ENCODE results near the gene MEGF11.
"Not testable (repeated sequence)": the region's sequence is repeated elsewhere in the genome, so short reads cannot be mapped to it uniquely, and the experiment has no call there.

MEGF11 gene

DNA sequence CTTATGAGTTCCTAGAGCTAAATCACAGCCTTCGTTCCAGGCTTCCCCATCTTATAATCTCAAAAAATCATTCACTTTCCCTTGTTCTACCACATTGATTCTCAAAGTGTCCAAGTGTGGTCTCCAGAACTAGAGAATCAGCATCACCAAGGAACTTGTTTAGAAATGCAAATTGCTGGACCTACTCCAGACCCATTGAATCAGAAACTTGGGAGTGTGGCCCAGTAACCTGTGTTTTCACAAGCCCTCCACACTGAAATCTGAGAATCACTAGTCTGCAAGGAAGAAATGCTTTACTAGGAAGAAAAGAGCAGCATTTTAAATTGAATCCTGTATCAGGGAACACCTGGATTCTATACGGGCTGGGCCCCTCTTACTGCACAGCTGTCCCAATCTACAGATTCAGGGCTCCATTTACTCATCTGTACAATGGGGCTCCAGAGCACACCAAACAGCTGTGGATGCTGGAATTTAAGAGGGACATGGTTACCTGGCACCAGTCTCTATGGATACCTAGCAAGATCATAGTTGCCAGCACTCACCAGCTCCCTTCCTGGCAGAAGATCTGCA, 3.9 kb downstream of the MEGF11 start:
- no peak for ATAC-seq

DNA sequence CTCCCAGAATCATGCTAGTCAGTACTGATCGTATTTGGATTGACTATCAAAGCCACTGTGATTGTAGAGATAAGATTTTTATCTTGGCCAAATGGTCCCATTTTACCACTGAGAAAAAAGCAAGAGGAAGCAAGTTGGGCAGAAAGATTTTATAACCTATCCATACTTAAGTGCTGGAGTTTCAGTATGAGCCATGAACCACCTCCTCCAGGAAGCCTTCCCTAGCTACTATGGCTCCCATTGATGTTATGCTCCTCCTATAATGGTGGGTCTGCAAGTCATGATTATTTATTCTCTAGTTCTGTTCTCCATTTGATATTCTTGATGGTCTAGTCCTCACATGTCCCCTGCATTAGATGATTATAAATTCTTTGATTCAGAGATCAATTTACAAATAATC, 6.6 kb downstream of the MEGF11 start:
- no peak for ATAC-seq
- no peak for TF ChIP-seq SNAI2 (CRISPR knock-in tag; IDR thresholded peaks at IDR 0.05)
- TF ChIP-seq, protein P1, sequence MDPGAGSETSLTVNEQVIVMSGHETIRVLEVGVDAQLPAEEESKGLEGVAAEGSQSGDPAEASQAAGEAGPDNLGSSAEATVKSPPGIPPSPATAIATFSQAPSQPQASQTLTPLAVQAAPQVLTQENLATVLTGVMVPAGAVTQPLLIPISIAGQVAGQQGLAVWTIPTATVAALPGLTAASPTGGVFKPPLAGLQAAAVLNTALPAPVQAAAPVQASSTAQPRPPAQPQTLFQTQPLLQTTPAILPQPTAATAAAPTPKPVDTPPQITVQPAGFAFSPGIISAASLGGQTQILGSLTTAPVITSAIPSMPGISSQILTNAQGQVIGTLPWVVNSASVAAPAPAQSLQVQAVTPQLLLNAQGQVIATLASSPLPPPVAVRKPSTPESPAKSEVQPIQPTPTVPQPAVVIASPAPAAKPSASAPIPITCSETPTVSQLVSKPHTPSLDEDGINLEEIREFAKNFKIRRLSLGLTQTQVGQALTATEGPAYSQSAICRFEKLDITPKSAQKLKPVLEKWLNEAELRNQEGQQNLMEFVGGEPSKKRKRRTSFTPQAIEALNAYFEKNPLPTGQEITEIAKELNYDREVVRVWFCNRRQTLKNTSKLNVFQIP (CRISPR knock-in tag; IDR thresholded peaks at IDR 0.05; ENCODE audit: borderline replicate concordance, low read depth) = no peak
- no peak for TF ChIP-seq CSDC2 (CRISPR knock-in tag; IDR thresholded peaks at IDR 0.05)
- TF ChIP-seq, protein P2, sequence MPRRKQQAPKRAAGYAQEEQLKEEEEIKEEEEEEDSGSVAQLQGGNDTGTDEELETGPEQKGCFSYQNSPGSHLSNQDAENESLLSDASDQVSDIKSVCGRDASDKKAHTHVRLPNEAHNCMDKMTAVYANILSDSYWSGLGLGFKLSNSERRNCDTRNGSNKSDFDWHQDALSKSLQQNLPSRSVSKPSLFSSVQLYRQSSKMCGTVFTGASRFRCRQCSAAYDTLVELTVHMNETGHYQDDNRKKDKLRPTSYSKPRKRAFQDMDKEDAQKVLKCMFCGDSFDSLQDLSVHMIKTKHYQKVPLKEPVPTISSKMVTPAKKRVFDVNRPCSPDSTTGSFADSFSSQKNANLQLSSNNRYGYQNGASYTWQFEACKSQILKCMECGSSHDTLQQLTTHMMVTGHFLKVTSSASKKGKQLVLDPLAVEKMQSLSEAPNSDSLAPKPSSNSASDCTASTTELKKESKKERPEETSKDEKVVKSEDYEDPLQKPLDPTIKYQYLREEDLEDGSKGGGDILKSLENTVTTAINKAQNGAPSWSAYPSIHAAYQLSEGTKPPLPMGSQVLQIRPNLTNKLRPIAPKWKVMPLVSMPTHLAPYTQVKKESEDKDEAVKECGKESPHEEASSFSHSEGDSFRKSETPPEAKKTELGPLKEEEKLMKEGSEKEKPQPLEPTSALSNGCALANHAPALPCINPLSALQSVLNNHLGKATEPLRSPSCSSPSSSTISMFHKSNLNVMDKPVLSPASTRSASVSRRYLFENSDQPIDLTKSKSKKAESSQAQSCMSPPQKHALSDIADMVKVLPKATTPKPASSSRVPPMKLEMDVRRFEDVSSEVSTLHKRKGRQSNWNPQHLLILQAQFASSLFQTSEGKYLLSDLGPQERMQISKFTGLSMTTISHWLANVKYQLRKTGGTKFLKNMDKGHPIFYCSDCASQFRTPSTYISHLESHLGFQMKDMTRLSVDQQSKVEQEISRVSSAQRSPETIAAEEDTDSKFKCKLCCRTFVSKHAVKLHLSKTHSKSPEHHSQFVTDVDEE (CRISPR knock-in tag; IDR thresholded peaks at IDR 0.05) = no peak
- TF ChIP-seq OSR1 (CRISPR knock-in tag; IDR thresholded peaks at IDR 0.05) = no peak
- no peak for TF ChIP-seq GLIS3 (CRISPR knock-in tag; IDR thresholded peaks at IDR 0.05)
- TF ChIP-seq, protein P3, sequence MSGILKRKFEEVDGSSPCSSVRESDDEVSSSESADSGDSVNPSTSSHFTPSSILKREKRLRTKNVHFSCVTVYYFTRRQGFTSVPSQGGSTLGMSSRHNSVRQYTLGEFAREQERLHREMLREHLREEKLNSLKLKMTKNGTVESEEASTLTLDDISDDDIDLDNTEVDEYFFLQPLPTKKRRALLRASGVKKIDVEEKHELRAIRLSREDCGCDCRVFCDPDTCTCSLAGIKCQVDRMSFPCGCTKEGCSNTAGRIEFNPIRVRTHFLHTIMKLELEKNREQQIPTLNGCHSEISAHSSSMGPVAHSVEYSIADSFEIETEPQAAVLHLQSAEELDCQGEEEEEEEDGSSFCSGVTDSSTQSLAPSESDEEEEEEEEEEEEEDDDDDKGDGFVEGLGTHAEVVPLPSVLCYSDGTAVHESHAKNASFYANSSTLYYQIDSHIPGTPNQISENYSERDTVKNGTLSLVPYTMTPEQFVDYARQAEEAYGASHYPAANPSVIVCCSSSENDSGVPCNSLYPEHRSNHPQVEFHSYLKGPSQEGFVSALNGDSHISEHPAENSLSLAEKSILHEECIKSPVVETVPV (CRISPR knock-in tag; IDR thresholded peaks at IDR 0.05) = no peak
- no peak for TF ChIP-seq ZC3H10 (CRISPR knock-in tag; IDR thresholded peaks at IDR 0.05)
- TF ChIP-seq ZNF565 (CRISPR knock-in tag; conservative IDR thresholded peaks at IDR 0.05; ENCODE audit: low read depth) = no peak
- TF ChIP-seq TCF4 (CRISPR knock-in tag; IDR thresholded peaks at IDR 0.05; ENCODE audit: borderline replicate concordance) = no peak
- TF ChIP-seq ZNF70 (CRISPR knock-in tag; IDR thresholded peaks at IDR 0.05) = no peak
- no peak for TF ChIP-seq ZNF8 (CRISPR knock-in tag; IDR thresholded peaks at IDR 0.05)
- TF ChIP-seq ARNTL (CRISPR knock-in tag; IDR thresholded peaks at IDR 0.05; ENCODE audit: borderline replicate concordance, low read depth) = no peak
- no peak for TF ChIP-seq PPARA (CRISPR knock-in tag; IDR thresholded peaks at IDR 0.05; ENCODE audit: borderline replicate concordance)
- TF ChIP-seq ISL1 (CRISPR knock-in tag; IDR thresholded peaks at IDR 0.05) = no peak
- no peak for TF ChIP-seq BACH2 (CRISPR knock-in tag; IDR thresholded peaks at IDR 0.05; ENCODE audit: borderline replicate concordance)
- TF ChIP-seq ESRRG (CRISPR knock-in tag; IDR thresholded peaks at IDR 0.05) = no peak
- TF ChIP-seq RARB (CRISPR knock-in tag; IDR thresholded peaks at IDR 0.05) = no peak
- TF ChIP-seq TOX (CRISPR knock-in tag; IDR thresholded peaks at IDR 0.05; ENCODE audit: borderline replicate concordance) = no peak
- TF ChIP-seq, protein P4, sequence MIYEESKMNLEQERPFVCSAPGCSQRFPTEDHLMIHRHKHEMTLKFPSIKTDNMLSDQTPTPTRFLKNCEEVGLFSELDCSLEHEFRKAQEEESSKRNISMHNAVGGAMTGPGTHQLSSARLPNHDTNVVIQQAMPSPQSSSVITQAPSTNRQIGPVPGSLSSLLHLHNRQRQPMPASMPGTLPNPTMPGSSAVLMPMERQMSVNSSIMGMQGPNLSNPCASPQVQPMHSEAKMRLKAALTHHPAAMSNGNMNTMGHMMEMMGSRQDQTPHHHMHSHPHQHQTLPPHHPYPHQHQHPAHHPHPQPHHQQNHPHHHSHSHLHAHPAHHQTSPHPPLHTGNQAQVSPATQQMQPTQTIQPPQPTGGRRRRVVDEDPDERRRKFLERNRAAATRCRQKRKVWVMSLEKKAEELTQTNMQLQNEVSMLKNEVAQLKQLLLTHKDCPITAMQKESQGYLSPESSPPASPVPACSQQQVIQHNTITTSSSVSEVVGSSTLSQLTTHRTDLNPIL (CRISPR knock-in tag; IDR thresholded peaks at IDR 0.05; ENCODE audit: low read depth) = no peak

More for the DNA sequence above, 3.9 kb downstream of the MEGF11 start:
- TF ChIP-seq SNAI2 (CRISPR knock-in tag; IDR thresholded peaks at IDR 0.05) = no peak
- TF ChIP-seq BACH2 (CRISPR knock-in tag; IDR thresholded peaks at IDR 0.05; ENCODE audit: borderline replicate concordance) = no peak
- TF ChIP-seq ARNTL (CRISPR knock-in tag; IDR thresholded peaks at IDR 0.05; ENCODE audit: borderline replicate concordance, low read depth) = no peak
- TF ChIP-seq ZNF70 (CRISPR knock-in tag; IDR thresholded peaks at IDR 0.05) = no peak
- no peak for TF ChIP-seq PPARA (CRISPR knock-in tag; IDR thresholded peaks at IDR 0.05; ENCODE audit: borderline replicate concordance)
- TF ChIP-seq CSDC2 (CRISPR knock-in tag; IDR thresholded peaks at IDR 0.05) = no peak
- no peak for TF ChIP-seq ZNF8 (CRISPR knock-in tag; IDR thresholded peaks at IDR 0.05)
- no peak for TF ChIP-seq ZFP30 (CRISPR knock-in tag; IDR thresholded peaks at IDR 0.05)
- no peak for TF ChIP-seq ISL1 (CRISPR knock-in tag; IDR thresholded peaks at IDR 0.05)
- TF ChIP-seq RARB (CRISPR knock-in tag; IDR thresholded peaks at IDR 0.05) = no peak
- no peak for TF ChIP-seq OSR1 (CRISPR knock-in tag; IDR thresholded peaks at IDR 0.05)
- TF ChIP-seq TOX (CRISPR knock-in tag; IDR thresholded peaks at IDR 0.05; ENCODE audit: borderline replicate concordance) = no peak
- TF ChIP-seq ZNF565 (CRISPR knock-in tag; conservative IDR thresholded peaks at IDR 0.05; ENCODE audit: low read depth) = no peak
- TF ChIP-seq, protein P1 (CRISPR knock-in tag; IDR thresholded peaks at IDR 0.05; ENCODE audit: borderline replicate concordance, low read depth) = no peak
- TF ChIP-seq ESRRG (CRISPR knock-in tag; IDR thresholded peaks at IDR 0.05) = no peak
- TF ChIP-seq, protein P3 (CRISPR knock-in tag; IDR thresholded peaks at IDR 0.05) = no peak
- TF ChIP-seq ZFP3 (CRISPR knock-in tag; IDR thresholded peaks at IDR 0.05) = no peak
- TF ChIP-seq TCF4 (CRISPR knock-in tag; IDR thresholded peaks at IDR 0.05; ENCODE audit: borderline replicate concordance) = no peak

DNA sequence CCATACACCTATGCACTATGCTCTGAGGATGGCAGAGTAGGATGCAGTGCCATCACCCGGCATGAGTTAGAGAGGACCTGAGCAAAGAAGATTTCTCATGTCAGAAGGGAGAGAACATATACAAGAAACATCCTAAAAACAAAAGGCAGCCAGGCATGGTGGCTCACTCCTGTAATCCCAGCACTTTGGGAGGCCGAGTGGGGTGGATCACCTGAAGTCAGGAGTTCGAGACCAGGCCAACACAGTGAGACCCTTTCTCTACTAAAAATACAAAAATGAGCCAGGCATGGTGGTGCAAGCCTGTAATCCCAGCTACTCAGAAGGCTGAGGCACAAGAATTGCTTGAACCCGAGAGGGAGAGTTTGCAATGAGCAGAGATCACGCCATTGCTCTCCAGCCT, 7.7 kb downstream of the MEGF11 start:
- not testable (repeated sequence) for ATAC-seq
